HG03342 (cell line): ENCODE results near the gene SLC27A3.
A peak's percentile ranks its signal among the peaks of the same experiment; 100 is the strongest.
"Not testable (repeated sequence)": the region's sequence is repeated elsewhere in the genome, so short reads cannot be mapped to it uniquely, and the experiment has no call there.

ENCODE experiments used
- ATAC-seq: cut with Tn5 transposase; IDR thresholded peaks from one replicate; pipeline ENCODE4 v1.9.1; 2021; ENCODE audit warnings: mild to moderate bottlenecking, moderate library complexity; ENCODE audit not compliant: unreplicated experiment

Gene SLC27A3

GRCh38 chr1:153779781-153780541 is 4.8 kb downstream of the SLC27A3 start:
- no peak for ATAC-seq

GRCh38 chr1:153780551-153780950 is 5.3 kb downstream of the SLC27A3 start:
- ATAC-seq: no peak

DNA sequence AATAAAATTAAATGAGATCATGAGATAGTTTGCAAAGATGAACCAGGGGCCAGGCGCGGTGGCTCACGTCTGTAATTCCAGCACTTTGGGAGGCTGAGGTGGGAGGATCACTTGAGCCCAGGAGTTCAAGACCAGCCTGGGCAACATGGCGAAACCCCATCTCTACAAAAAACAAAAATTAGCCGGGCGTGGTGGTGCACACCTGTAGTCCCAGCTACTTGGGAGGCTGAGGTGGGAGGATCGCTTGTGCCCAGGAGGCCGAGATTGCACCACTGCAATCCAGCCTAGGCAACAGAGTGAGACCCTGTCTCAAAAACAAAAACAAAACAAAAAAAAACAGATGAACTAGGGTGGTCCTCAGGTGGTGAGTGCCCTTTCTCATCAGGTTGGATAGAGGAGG is 7.4 kb downstream of the SLC27A3 start:
- not testable (repeated sequence) for ATAC-seq

GRCh38 chr1:153783233-153784190 is 8.3 kb downstream of the SLC27A3 start:
- ATAC-seq: peak; percentile 86

DNA sequence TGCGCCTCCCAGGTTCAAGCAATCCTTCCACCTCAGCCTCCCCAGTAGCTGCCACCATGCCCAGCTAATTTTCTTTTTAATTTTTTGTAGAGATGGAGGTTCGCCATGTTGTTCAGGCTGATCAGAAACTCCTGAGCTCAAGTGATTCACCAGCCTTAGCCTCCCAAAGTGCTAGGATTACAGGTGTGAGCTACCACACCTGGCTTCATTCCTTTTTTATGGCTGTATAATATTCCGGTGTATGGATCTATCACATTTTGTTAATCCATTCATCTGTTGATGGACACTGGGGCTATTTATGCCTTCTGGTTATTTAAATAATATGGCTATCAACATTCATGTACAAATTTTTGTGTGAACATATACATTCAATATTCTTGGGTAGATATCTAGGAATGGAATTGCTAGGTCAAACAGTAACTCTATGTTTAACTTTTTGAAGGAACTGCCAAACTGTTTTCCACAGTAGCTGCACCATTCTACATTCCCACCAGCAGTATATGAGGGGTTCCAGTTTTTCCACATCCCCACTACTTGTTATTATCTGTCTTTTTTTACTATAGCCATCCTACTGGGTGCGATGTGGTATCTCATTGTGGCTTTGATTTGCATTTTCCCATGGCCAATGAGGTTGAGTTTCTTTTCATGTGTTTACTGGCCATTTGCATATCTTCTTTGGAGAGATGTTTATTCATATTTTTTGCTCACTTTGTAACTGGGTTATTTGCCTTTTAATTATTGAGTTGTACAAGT is 11.0 kb downstream of the SLC27A3 start:
- no peak for ATAC-seq

DNA sequence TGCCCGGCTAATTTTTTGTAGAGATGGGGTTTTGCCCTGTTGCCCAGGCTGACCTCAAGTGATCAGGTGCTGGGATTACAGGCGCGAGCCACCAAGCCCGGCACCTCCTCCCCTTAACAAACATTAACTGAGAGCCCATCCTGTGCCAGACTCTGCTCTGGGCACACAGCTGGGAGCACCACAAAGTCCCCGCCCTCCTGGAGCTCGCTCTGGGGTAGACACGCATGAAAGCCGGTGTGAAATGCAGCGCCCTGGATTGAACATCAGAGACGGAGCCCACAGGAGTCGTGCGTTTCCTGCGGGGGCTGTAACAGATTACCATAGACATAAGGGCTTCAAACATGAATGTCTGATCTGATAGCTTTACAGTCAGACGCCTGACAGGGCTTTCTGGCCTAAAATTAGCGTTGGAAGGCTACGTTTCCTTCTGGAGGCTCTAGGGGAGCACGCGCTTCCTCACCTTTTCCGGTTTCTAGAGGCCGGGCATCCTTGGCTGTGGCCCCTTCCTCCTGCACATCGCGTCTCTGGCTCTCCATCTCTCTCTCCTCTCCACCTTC is 14.3 kb downstream of the SLC27A3 start:
- ATAC-seq: no peak

GRCh38 chr1:153790313-153790965 is 15.2 kb downstream of the SLC27A3 start:
- ATAC-seq: no peak

GRCh38 chr1:153790966-153791647 is 15.9 kb downstream of the SLC27A3 start:
- ATAC-seq: peak; percentile 80

DNA sequence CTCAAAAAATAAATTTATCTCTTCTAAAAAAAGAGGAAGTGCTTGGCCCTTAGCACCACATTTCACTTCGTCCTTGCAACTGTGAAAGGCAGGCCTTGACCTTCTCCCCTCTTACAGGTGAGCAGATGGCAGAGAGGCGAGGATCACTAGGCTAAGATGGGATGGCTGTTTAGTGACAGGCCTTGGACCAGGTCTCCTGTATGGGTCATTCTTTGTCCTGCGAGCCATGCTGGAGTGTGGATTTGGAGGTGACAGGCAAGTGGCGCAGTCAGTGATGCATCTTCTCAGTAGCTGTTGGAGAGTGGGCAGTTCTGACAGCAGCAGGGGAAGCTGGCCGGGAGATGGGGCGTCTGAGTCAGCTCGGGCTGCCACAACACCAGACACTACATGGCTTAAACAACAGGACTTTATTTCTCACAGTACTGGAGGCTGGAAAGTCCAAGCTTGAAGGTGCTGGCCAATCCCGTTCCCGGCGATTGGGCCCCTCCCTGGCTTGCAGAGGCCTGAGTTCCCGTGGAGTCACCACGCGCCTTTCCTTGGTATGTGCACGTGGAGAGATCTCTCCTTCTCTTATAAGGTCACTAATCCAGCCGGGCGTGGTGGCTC is 16.5 kb downstream of the SLC27A3 start:
- ATAC-seq: peak; percentile 12

DNA sequence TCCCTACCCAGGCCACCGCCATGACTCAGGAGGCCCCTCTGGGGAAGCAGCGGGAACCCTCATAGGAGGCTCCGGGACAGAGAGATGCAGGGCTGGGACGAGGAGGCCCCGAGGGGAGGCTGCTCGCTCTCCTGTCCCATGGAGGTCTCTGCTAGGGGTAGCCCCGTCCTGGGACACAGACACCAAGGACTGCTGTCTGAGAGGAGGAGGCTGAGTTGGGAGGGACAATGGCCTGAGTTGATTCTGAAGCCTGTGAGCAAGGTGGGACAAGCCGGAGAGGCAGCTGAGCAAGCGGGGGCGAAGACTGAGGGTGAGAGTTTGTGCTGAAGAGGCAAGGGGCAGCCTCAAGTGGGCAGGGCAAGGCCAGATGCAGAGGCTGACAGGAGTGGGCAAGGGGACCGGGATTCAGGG is 17.4 kb downstream of the SLC27A3 start:
- no peak for ATAC-seq

DNA sequence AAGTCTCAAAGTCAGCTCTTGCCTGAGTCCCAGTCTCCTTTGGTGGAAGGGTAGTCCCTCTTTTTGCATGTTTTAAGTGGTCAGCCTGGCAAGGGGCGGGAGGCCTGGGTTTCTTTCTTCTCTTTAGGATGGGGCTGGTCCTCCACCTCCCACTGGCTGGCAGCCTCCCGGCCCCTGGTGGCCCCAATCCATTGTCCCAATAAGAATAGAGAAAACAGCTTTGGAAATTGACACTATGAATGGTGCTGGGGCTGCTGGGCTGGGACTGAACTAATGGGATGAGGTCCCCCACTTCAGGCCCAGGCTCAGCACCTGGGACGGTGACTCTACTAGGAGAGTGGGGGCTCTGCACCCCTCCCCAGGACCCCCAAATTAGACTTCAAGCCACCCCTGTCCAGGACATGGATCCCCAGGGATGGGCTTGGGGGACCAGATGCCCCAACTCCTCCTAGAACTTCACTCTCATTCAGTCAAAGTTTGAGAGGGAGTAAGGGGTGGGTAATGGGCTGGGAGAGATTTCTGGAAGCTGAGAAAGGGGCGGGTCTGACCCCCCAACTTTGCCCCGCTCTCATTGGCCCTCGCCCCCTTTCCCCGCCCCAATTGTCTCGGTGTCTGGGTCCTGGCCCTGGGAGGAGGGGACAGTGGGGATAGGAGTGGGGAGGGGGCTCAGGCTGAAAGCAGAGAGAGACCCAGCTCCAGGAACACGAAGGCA is 18.2 kb downstream of the SLC27A3 start:
- ATAC-seq: no peak

DNA sequence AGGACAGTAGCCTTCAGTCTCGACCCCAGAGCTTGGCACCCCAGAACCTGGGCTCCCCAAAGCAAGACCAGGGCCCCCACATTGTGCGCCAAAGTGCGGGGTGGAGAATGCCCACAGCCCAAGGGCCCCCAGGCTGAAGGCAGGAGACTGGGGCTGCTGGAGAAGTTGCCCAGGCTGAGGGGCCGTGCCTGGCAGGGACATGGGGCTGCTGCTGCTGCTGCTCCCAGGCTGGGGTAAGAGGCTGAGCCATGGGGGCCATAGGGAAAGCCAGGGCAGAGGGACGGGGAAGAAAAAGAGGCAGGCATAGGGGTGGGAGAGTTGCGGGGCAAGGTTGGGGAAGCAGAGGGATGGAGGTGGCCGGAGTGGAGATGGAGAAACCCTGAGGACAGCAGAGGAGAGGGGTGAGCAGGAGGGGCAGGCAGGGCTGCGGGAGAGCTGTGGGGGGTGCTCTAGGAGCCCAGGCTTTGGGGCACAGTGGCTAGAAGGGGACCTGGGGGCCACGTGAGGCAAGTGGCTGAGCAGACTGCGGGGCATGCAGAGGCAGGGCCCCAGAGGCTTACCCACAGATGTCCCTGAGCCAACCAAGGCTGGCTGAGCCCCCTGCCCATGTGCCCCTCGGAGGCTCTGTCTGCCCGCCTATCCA is 18.9 kb downstream of the SLC27A3 start:
- ATAC-seq: no peak

DNA sequence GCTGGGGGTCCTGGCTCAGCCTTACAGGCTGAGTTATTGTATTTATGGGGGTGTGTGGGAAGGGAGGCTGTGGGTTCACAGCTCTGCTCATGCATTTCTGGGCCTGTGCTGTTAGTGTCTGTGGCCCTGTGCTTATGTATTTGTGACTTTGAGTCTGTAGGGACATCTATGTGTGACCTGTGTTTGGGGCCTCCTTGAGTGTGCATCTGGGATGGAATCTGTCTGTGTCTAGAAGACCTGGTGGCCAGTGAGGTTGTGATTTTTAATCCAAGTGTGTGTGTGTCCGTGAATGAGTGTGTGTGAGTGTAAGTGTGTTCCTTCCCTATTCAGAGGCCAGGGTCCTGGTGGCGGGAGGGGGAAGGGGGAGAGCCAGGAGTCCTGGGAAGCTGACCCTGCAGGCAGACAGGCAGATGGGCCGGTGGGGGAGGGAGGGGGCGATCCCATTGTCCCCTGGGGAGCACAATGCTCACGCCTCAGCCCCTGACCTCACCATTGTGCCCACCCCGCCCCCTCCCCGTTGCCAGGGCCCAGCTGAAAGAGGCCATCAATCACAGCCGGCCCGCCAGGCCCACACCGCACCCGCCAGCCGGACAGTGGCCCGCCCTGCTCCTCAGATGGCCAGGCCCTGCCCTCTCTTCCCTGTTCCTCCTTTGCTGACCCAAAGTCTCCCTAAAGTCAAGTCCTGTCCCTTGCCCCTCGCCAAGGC is 19.6 kb downstream of the SLC27A3 start:
- ATAC-seq: no peak

GRCh38 chr1:153795330-153795837 is 20.2 kb downstream of the SLC27A3 start:
- no peak for ATAC-seq

DNA sequence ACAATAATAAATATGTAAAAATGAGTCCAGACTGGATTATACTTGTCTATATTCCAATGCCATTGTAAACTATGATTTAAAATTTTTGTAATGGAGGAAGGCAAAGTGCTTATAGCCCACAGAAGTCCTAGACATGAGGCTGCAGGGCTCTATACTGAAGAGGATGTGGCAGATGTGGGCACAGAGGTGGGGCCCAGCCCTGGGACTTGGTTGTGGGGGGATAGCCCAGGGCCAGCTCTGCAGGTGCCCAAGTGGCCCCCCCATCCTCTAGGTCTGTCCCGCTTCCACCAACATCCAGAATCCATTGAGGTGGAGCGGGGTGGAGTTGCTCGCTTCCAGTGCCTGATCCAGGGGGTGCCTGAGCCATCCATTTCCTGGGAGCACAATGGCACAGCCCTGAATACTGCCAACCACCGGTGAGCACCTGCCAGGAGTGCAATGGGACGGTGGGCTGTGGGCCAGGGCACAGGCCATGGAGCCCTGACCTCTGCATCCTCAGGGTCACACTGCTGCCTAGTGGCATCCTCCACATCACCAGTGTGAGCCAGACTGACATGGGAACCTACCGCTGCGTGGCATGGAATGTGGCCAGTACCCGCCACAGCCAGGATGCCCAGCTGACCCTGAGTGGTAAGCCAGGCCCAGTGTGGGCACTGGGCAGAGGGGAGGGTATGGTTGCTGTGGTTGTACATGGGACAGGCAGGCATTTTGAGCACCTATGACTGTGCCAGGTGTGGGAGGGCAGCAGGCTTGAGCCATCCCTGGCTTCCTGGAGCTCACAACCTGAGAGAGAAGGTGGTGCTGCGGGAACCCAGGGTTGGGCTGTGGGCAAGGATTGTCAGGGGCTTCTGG is 21.0 kb downstream of the SLC27A3 start:
- no peak for ATAC-seq
